Measurements from ENCODE around the gene MAD1L1.

DNA sequence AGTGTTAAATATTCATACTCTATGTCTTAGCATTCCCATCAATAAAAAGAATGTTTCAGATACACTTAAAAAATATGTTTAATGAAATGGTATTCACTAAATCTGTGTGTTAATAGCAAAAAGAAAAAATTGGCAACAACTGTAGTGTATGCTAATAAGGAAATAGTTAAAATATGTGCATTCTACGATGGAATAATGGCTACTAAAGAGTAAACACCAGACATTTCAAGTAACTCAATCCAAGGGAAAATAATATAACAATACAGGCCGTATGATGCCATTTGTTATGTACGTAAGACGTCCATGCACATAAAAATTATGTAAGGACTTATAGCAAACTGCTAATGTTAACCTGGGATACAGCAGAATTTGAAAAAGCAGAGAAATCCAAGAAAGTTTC lies 46.6 kb downstream of the MAD1L1 start:
- TF ChIP-seq, protein P1, sequence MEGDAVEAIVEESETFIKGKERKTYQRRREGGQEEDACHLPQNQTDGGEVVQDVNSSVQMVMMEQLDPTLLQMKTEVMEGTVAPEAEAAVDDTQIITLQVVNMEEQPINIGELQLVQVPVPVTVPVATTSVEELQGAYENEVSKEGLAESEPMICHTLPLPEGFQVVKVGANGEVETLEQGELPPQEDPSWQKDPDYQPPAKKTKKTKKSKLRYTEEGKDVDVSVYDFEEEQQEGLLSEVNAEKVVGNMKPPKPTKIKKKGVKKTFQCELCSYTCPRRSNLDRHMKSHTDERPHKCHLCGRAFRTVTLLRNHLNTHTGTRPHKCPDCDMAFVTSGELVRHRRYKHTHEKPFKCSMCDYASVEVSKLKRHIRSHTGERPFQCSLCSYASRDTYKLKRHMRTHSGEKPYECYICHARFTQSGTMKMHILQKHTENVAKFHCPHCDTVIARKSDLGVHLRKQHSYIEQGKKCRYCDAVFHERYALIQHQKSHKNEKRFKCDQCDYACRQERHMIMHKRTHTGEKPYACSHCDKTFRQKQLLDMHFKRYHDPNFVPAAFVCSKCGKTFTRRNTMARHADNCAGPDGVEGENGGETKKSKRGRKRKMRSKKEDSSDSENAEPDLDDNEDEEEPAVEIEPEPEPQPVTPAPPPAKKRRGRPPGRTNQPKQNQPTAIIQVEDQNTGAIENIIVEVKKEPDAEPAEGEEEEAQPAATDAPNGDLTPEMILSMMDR (IDR thresholded peaks at IDR 0.05; ENCODE audit: low read depth, low read length, missing input control): no peak
- TF ChIP-seq JUND (IDR thresholded peaks at IDR 0.05): no peak
- no peak for TF ChIP-seq TAF1 (conservative IDR thresholded peaks at IDR 0.05)
- no peak for TF ChIP-seq YY1 (IDR thresholded peaks at IDR 0.05)
- no peak for TF ChIP-seq RAD21 (IDR thresholded peaks at IDR 0.05)
- TF ChIP-seq, protein P2, sequence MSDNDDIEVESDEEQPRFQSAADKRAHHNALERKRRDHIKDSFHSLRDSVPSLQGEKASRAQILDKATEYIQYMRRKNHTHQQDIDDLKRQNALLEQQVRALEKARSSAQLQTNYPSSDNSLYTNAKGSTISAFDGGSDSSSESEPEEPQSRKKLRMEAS (IDR thresholded peaks at IDR 0.05): no peak
- no peak for TF ChIP-seq GABPA (IDR thresholded peaks at IDR 0.05 in 1 of 2, conservative IDR thresholded peaks at IDR 0.05 in 1 of 2)
- TF ChIP-seq, protein P3, sequence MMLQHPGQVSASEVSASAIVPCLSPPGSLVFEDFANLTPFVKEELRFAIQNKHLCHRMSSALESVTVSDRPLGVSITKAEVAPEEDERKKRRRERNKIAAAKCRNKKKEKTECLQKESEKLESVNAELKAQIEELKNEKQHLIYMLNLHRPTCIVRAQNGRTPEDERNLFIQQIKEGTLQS (IDR thresholded peaks at IDR 0.05): no peak
- TF ChIP-seq, protein P4, sequence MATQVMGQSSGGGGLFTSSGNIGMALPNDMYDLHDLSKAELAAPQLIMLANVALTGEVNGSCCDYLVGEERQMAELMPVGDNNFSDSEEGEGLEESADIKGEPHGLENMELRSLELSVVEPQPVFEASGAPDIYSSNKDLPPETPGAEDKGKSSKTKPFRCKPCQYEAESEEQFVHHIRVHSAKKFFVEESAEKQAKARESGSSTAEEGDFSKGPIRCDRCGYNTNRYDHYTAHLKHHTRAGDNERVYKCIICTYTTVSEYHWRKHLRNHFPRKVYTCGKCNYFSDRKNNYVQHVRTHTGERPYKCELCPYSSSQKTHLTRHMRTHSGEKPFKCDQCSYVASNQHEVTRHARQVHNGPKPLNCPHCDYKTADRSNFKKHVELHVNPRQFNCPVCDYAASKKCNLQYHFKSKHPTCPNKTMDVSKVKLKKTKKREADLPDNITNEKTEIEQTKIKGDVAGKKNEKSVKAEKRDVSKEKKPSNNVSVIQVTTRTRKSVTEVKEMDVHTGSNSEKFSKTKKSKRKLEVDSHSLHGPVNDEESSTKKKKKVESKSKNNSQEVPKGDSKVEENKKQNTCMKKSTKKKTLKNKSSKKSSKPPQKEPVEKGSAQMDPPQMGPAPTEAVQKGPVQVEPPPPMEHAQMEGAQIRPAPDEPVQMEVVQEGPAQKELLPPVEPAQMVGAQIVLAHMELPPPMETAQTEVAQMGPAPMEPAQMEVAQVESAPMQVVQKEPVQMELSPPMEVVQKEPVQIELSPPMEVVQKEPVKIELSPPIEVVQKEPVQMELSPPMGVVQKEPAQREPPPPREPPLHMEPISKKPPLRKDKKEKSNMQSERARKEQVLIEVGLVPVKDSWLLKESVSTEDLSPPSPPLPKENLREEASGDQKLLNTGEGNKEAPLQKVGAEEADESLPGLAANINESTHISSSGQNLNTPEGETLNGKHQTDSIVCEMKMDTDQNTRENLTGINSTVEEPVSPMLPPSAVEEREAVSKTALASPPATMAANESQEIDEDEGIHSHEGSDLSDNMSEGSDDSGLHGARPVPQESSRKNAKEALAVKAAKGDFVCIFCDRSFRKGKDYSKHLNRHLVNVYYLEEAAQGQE (IDR thresholded peaks at IDR 0.05): no peak
- TF ChIP-seq, protein P5, sequence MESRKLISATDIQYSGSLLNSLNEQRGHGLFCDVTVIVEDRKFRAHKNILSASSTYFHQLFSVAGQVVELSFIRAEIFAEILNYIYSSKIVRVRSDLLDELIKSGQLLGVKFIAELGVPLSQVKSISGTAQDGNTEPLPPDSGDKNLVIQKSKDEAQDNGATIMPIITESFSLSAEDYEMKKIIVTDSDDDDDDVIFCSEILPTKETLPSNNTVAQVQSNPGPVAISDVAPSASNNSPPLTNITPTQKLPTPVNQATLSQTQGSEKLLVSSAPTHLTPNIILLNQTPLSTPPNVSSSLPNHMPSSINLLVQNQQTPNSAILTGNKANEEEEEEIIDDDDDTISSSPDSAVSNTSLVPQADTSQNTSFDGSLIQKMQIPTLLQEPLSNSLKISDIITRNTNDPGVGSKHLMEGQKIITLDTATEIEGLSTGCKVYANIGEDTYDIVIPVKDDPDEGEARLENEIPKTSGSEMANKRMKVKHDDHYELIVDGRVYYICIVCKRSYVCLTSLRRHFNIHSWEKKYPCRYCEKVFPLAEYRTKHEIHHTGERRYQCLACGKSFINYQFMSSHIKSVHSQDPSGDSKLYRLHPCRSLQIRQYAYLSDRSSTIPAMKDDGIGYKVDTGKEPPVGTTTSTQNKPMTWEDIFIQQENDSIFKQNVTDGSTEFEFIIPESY (IDR thresholded peaks at IDR 0.05): no peak
- no peak for TF ChIP-seq SP1 (IDR thresholded peaks at IDR 0.05)
- TF ChIP-seq EGR1 (IDR thresholded peaks at IDR 0.05; ENCODE audit: low read depth in 2 of 2): no peak
- no peak for TF ChIP-seq FOXA1 (IDR thresholded peaks at IDR 0.05)
- no peak for TF ChIP-seq HNF4A (conservative IDR thresholded peaks at IDR 0.05)
